Sigmoid colon (tissue), 7 donors: ENCODE measurements around the gene IL17RB. TPM values are rescaled to one million over a fixed set of nuclear protein-coding genes. Genes with fewer than 3 reads are reported as not detected.

Experiments used
- DNase-seq: peaks from one replicate; pipeline ENCODE4 v3.0.0-alpha.2; 2019
- H3K27ac ChIP-seq, 4 donors: fragments of 200-600 bp; sonication (generic); one replicate each; pipeline ENCODE4 v1.5.1; 2016 to 2019; ENCODE audit warnings: mild to moderate bottlenecking in 1 of 4
- H3K27me3 ChIP-seq, 3 donors: fragments of 200-600 bp; sonication (generic); one replicate each; pipeline ENCODE4 v1.5.1; 2019; ENCODE audit warnings: mild to moderate bottlenecking in 1 of 3
- H3K36me3 ChIP-seq, 4 donors: fragments of 200-600 bp; sonication (generic); one replicate each; pipeline ENCODE4 v1.5.1; 2016 to 2019
- H3K4me1 ChIP-seq, 4 donors: fragments of 200-600 bp; sonication (generic); one replicate each; pipeline ENCODE4 v1.5.1; 2017 to 2019
- H3K4me3 ChIP-seq, 4 donors: fragments of 200-600 bp; sonication (generic); one replicate each; pipeline ENCODE4 v1.5.1; 2017 to 2019; ENCODE audit warnings: mild to moderate bottlenecking in 2 of 4, moderate library complexity in 1 of 4
- H3K9me3 ChIP-seq, 4 donors: fragments of 200-600 bp in 3 of 4; sonication (generic) in 3 of 4; one replicate each; pipeline versions ENCODE4 v1.5.1 to v1.6.1; 2013 to 2019
- CTCF ChIP-seq, 4 experiments: fragments of 450-650 bp in 3 of 4; fragments of 200-600 bp in 1 of 4; IDR thresholded peaks; one replicate each; pipeline ENCODE4 v1.5.1; 2016 to 2019; ENCODE audit warnings: antibody characterized with exemption in 4 of 4, mild to moderate bottlenecking in 3 of 4, moderate library complexity in 2 of 4
- EP300 ChIP-seq, 4 donors: sonication (generic); formaldehyde crosslinking; IDR thresholded peaks; one replicate each; pipeline ENCODE4 v1.6.1; 2017; ENCODE audit warnings: antibody characterized with exemption in 4 of 4
- POLR2A ChIP-seq, 2 donors: fragments of 450-650 bp; IDR thresholded peaks; one replicate each; pipeline ENCODE4 v1.6.1; 2016; ENCODE audit warnings: antibody characterized with exemption in 2 of 2, mild to moderate bottlenecking in 2 of 2, moderate library complexity in 2 of 2
- POLR2AphosphoS5 ChIP-seq, 4 donors: sonication (generic); formaldehyde crosslinking; IDR thresholded peaks; one replicate each; pipeline ENCODE4 v1.6.1; 2017; ENCODE audit warnings: antibody characterized with exemption in 4 of 4
- WGBS, 2 donors: extraction: QIAGEN DNeasy Blood & Tissue Kit; methylation state at CpG; one replicate each; pipeline ENCODE4 v1.1.7; 2013; 5-methylcytosine and 5-hydroxymethylcytosine counted together
- intact Hi-C: fragments of 100-400 bp; cut with DNase I; formaldehyde crosslinking; loops from one replicate; pipeline ENCODE4 v1.15.1; 2023
- polyA plus RNA-seq, 3 donors: library from polyadenylated mRNA; stranded (reverse); fragments of 200-250 nt; gene quantifications; one replicate each; pipeline ENCODE4 v1.2.3, GENCODE V29; 2013
- total RNA-seq, 4 donors: library from RNA; depleted of rRNA; stranded (reverse); fragments of >200 nt; gene quantifications; one replicate each; pipeline ENCODE4 v1.1.0, GENCODE V29; 2016
- donor health status: healthy with polysubstance abuse.
- donor health status: Bipolar disorder and iron deficiency.
- donor health status: healthy.

The IL17RB gene
- total and polyA plus RNA-seq, 7 donors = 1.1 to 9.0 (median 2.2) TPM

GRCh38 chr3:53860196-53860595, 13.8 kb downstream of the IL17RB start:
- Histone ChIP-seq H3K4me1 (peaks cover 0 to 8% (median 0%) of the 10 kb centered on the region in 4 donors), H3K9me3 (no peaks in the 10 kb centered on the region), H3K27me3 (no peaks in the 10 kb centered on the region), H3K27ac (no peak overlapping the region), H3K36me3 (peaks cover 0 to 55% (median 12%) of the 10 kb centered on the region in 4 donors), H3K4me3 (no peak overlapping the region)
- WGBS, 2 donors = 84 to 89% methylated on average over 4 of the region's 4 CpGs
- DNase-seq = no peak
- intact Hi-C loops = no loop called here
- no peak for TF ChIP-seq POLR2AphosphoS5 (IDR thresholded peaks at IDR 0.05)
- TF ChIP-seq CTCF (IDR thresholded peaks at IDR 0.05) = no peak
- TF ChIP-seq EP300 (IDR thresholded peaks at IDR 0.05) = no peak
- no peak for TF ChIP-seq POLR2A (IDR thresholded peaks at IDR 0.05)

- 93 to 95% methylated on average over 3 of the region's 3 CpGs for WGBS, 2 donors
Measured at GRCh38 chr3:53862241-53862640, 15.9 kb downstream of the IL17RB start.

GRCh38 chr3:53863145-53863544, 16.8 kb downstream of the IL17RB start:
- intact Hi-C loops = no loop called here
- peaks cover 0 to 79% (median 19%) of the 10 kb centered on the region in 4 donors for H3K36me3 ChIP-seq

More at GRCh38 chr3:53862241-53862640, 15.9 kb downstream of the IL17RB start:
- no peaks in the 10 kb centered on the region for H3K27me3 ChIP-seq
- intact Hi-C loops = no loop called here
- peaks cover 0 to 8% (median 0%) of the 10 kb centered on the region in 4 donors for H3K4me1 ChIP-seq
- no peak overlapping the region for H3K4me3 ChIP-seq
- no peak for DNase-seq
- no peaks in the 10 kb centered on the region for H3K9me3 ChIP-seq
- H3K36me3 ChIP-seq = peaks cover 0 to 70% (median 16%) of the 10 kb centered on the region in 4 donors
- H3K27ac ChIP-seq = no peak overlapping the region
- TF ChIP-seq CTCF (IDR thresholded peaks at IDR 0.05) = no peak
- TF ChIP-seq EP300 (IDR thresholded peaks at IDR 0.05) = no peak
- TF ChIP-seq POLR2AphosphoS5 (IDR thresholded peaks at IDR 0.05) = no peak
- TF ChIP-seq POLR2A (IDR thresholded peaks at IDR 0.05) = no peak

GRCh38 chr3:53865732-53866499, 19.5 kb downstream of the IL17RB start:
- H3K27ac ChIP-seq = no peak overlapping the region
- DNase-seq = no peak
- intact Hi-C loops = no loop called here
- H3K4me3 ChIP-seq = no peak overlapping the region
- no peaks in the 10 kb centered on the region for H3K4me1 ChIP-seq
- no peaks in the 10 kb centered on the region for H3K9me3 ChIP-seq
- peaks cover 9 to 92% (median 36%) of the 10 kb centered on the region in 4 donors for H3K36me3 ChIP-seq
- H3K27me3 ChIP-seq = no peaks in the 10 kb centered on the region
- no peak for TF ChIP-seq POLR2A (IDR thresholded peaks at IDR 0.05)
- no peak for TF ChIP-seq CTCF (IDR thresholded peaks at IDR 0.05)
- no peak for TF ChIP-seq EP300 (IDR thresholded peaks at IDR 0.05)
- TF ChIP-seq POLR2AphosphoS5 (IDR thresholded peaks at IDR 0.05) = no peak
- 89 to 97% methylated on average over 5 of the region's 5 CpGs for WGBS, 2 donors

More at GRCh38 chr3:53863145-53863544, 16.8 kb downstream of the IL17RB start:
- H3K9me3 ChIP-seq = no peaks in the 10 kb centered on the region
- no peak for DNase-seq
- 43 to 78% methylated on average over 1 of the region's 1 CpG for WGBS, 2 donors
- peaks cover 0 to 8% (median 0%) of the 10 kb centered on the region in 4 donors for H3K4me1 ChIP-seq
- no peaks in the 10 kb centered on the region for H3K27me3 ChIP-seq
- TF ChIP-seq POLR2A (IDR thresholded peaks at IDR 0.05) (no peak), CTCF (IDR thresholded peaks at IDR 0.05) (no peak), EP300 (IDR thresholded peaks at IDR 0.05) (no peak), POLR2AphosphoS5 (IDR thresholded peaks at IDR 0.05) (no peak)
- H3K27ac ChIP-seq = no peak overlapping the region
- H3K4me3 ChIP-seq = no peak overlapping the region
